HepG2 (cell line): ENCODE measurements around the gene SMIM28. TPM values are rescaled to one million over a fixed set of nuclear protein-coding genes. Genes with fewer than 3 reads are reported as not detected.

Experiments used
- ATAC-seq: fragments of 200-7000 bp; cut with Tn5 transposase; 3 replicates; pipeline ENCODE4 v1.9.1; 2020; ENCODE audit warnings: mild to moderate bottlenecking, moderate library complexity
- BruUV-seq: library from RNA; stranded (reverse); fragments of 400-500 nt; replicated peaks from 2 replicates; lab custom pipeline; 2021; lab: Mats Ljungman, UMichigan
- CTCF ChIA-PET: fragments of 300-600 bp; formaldehyde crosslinking; extraction: SDS; loops from one replicate; lab custom pipeline; 2021; ENCODE audit warnings: low total read pairs, inconsistent platforms, low intra/inter-chr PET ratio; lab: Yijun Ruan, JAX
- POLR2A ChIA-PET: fragments of 350-600 bp; sonication (Branson Sonifier 250); formaldehyde crosslinking; loops from one replicate; lab custom pipeline; 2020; ENCODE audit warnings: antibody characterized with exemption, inconsistent platforms; lab: Yijun Ruan, JAX
- DNase-seq: peaks from one replicate; pipeline ENCODE4 v3.0.0-alpha.2; 2015; ENCODE audit warnings: low spot score
- FAIRE-seq: peaks from 3 replicates; lab custom pipeline; 2011; peaks lifted over from hg19 to GRCh38; lab: Jason Lieb, UNC
- H2AFZ ChIP-seq: one replicate; pipeline ENCODE4 v1.6.1; 2011; ENCODE audit warnings: low read length, inconsistent platforms
- H3K27ac ChIP-seq: fragments of 300-600 bp; 3 replicates; pipeline ENCODE4 v1.8.0; 2011; ENCODE audit warnings: mixed run types, mild to moderate bottlenecking, mixed read lengths, low read length, inconsistent platforms; ENCODE audit not compliant: insufficient read depth; ENCODE audit errors: extremely low read length
- H3K27me3 ChIP-seq, 2 experiments: fragments of 200-600 bp in 1 of 2; 2 replicates in 1 of 2; 3 replicates in 1 of 2; pipeline versions ENCODE4 v1.6.0 to v1.8.0; 2011; ENCODE audit warnings: low read length in 2 of 2, mild to moderate bottlenecking in 2 of 2, moderate library complexity in 2 of 2, inconsistent platforms in 1 of 2; ENCODE audit not compliant: insufficient read depth in 2 of 2, control insufficient read depth in 1 of 2
- H3K36me3 ChIP-seq, 2 experiments: fragments of 200-600 bp in 1 of 2; replicated peaks in 1 of 2; 2 replicates in 1 of 2; 3 replicates in 1 of 2; pipeline versions ENCODE4 v1.5.1 to v1.8.0; 2011; ENCODE audit warnings: low read length in 2 of 2, inconsistent platforms in 1 of 2; ENCODE audit not compliant: insufficient read depth in 2 of 2, control insufficient read depth in 1 of 2
- H3K4me1 ChIP-seq: 2 replicates; pipeline ENCODE4 v1.5.1; 2012; ENCODE audit warnings: low read length, inconsistent platforms; ENCODE audit not compliant: insufficient read depth
- H3K4me2 ChIP-seq: 2 replicates; pipeline ENCODE4 v1.6.0; 2011; ENCODE audit warnings: low read depth, low read length, inconsistent platforms
- H3K4me3 ChIP-seq, 3 experiments: fragments of 200-600 bp in 1 of 3; sonication (generic), shearing (Covaris generic) in 1 of 3; replicated peaks in 1 of 3; 2 replicates each; pipeline ENCODE4 v1.5.1; 2011 to 2016; ENCODE audit warnings: low read length in 3 of 3, inconsistent platforms in 2 of 3, low read depth in 2 of 3, mild to moderate bottlenecking in 2 of 3, control low read depth in 1 of 3, mixed read lengths in 1 of 3; ENCODE audit not compliant: insufficient read depth in 1 of 3
- H3K79me2 ChIP-seq: one replicate; pipeline ENCODE4 v1.6.1; 2011; ENCODE audit warnings: low read length, inconsistent platforms; ENCODE audit not compliant: insufficient read depth
- H3K9ac ChIP-seq: 2 replicates; pipeline ENCODE4 v1.6.0; 2011; ENCODE audit warnings: mild to moderate bottlenecking, low read depth, low read length, inconsistent platforms; ENCODE audit not compliant: insufficient read depth
- H3K9me3 ChIP-seq: 2 replicates; pipeline ENCODE4 v1.5.1; 2012; ENCODE audit warnings: mild to moderate bottlenecking, low read length
- H4K20me1 ChIP-seq: 2 replicates; pipeline ENCODE4 v1.6.0; 2011; ENCODE audit warnings: inconsistent platforms, mild to moderate bottlenecking, low read length, moderate library complexity; ENCODE audit not compliant: insufficient read depth
- CC2D1A ChIP-seq: sonication (generic); formaldehyde crosslinking; IDR thresholded peaks from 2 replicates; pipeline ENCODE4 v1.8.1; 2023; ENCODE audit warnings: mild to moderate bottlenecking, missing genetic modification reagents
- EP300 ChIP-seq, 3 experiments: sonication (generic) in 1 of 3; formaldehyde crosslinking in 1 of 3; IDR thresholded peaks; 2 replicates each; pipeline versions ENCODE4 v1.5.1 to v1.6.1; 2011 to 2020; ENCODE audit warnings: low read depth in 2 of 3, low read length in 2 of 3, borderline replicate concordance in 1 of 3, improper control_type of control experiment in 1 of 3, mild to moderate bottlenecking in 1 of 3, missing genetic modification reagents in 1 of 3, moderate library complexity in 1 of 3
- GABPA ChIP-seq, 2 experiments: IDR thresholded peaks; 2 replicates each; pipeline ENCODE4 v1.6.1; 2011 to 2016; ENCODE audit warnings: low read depth in 2 of 2, low read length in 1 of 2, missing biosample characterization in 1 of 2, missing genetic modification characterization in 1 of 2
- HDAC1 ChIP-seq: sonication (generic); formaldehyde crosslinking; IDR thresholded peaks from 2 replicates; pipeline ENCODE4 v1.5.1; 2020; ENCODE audit warnings: mild to moderate bottlenecking, missing genetic modification reagents
- MIXL1 ChIP-seq: IDR thresholded peaks from 2 replicates; pipeline ENCODE4 v1.6.1; 2016
- MYPOP ChIP-seq: sonication (generic); formaldehyde crosslinking; IDR thresholded peaks from 2 replicates; pipeline ENCODE4 v1.8.1; 2023; ENCODE audit warnings: mild to moderate bottlenecking, moderate library complexity, missing genetic modification reagents
- NR2F6 ChIP-seq, 2 experiments: IDR thresholded peaks; 2 replicates each; pipeline ENCODE4 v1.6.1; 2016; ENCODE audit warnings: antibody characterized with exemption in 1 of 2, mild to moderate bottlenecking in 1 of 2
- RBM22 ChIP-seq: fragments of 200-400 bp; formaldehyde crosslinking; optimal IDR thresholded peaks from 2 replicates; pipeline ENCODE3; 2017; ENCODE audit warnings: mild to moderate bottlenecking, low read length, moderate library complexity
- SAP130 ChIP-seq: IDR thresholded peaks from 2 replicates; pipeline ENCODE4 v1.6.1; 2016; ENCODE audit warnings: low read depth
- ZBTB33 ChIP-seq: sonication (generic); formaldehyde crosslinking; IDR thresholded peaks from 2 replicates; pipeline ENCODE4 v1.4.0; 2020; ENCODE audit warnings: missing genetic modification reagents
- ZBTB38 ChIP-seq: sonication (generic); formaldehyde crosslinking; IDR thresholded peaks from 2 replicates; pipeline ENCODE4 v1.5.1; 2020; ENCODE audit warnings: mild to moderate bottlenecking, missing genetic modification reagents
- ZNF362 ChIP-seq: sonication (generic); formaldehyde crosslinking; IDR thresholded peaks from 2 replicates; pipeline ENCODE4 v1.4.0; 2020; ENCODE audit warnings: missing genetic modification reagents, mild to moderate bottlenecking, borderline replicate concordance
- ZNF503 ChIP-seq: sonication (generic); formaldehyde crosslinking; IDR thresholded peaks from 2 replicates; pipeline ENCODE4 v1.4.0; 2020; ENCODE audit warnings: missing genetic modification reagents
- ZNF552 ChIP-seq: sonication (generic); formaldehyde crosslinking; IDR thresholded peaks from 2 replicates; pipeline ENCODE4 v1.9.0; 2022; ENCODE audit warnings: missing genetic modification reagents, mild to moderate bottlenecking, borderline replicate concordance
- ZNF850 ChIP-seq: sonication (generic); formaldehyde crosslinking; conservative IDR thresholded peaks from 2 replicates; pipeline ENCODE4 v1.9.0; 2021; ENCODE audit warnings: mild to moderate bottlenecking, missing genetic modification reagents
- in situ Hi-C: cut with HindIII; loops from 2 replicates; pipeline ENCODE4 v1.10.0; 2017; ENCODE audit warnings: low pct_unique_long_range_greater_than_20kb; ENCODE audit not compliant: extremely low pct_ligation_motif_present
- intact Hi-C: fragments of 100-400 bp; cut with micrococcal nuclease; formaldehyde crosslinking; loops from one replicate; pipeline ENCODE4 v1.10.0; 2022; ENCODE audit not compliant: unreplicated experiment
- polyA plus RNA-seq, 8 experiments: library from polyadenylated mRNA; depleted of rRNA in 3 of 8; stranded (reverse) in 7 of 8; unstranded in 1 of 8; fragments of >200 nt; fragmentation: Illumina TruSeq in 4 of 8; extraction: Trizol in 4 of 8; gene quantifications; 2 replicates each; pipeline versions ENCODE4 v1.2.1 to v1.2.3, GENCODE V29; 2011 to 2016; ENCODE audit warnings: low read depth in 4 of 8, missing spikeins in 1 of 8, mixed read lengths in 1 of 8; ENCODE audit not compliant: insufficient read depth in 1 of 8
- total RNA-seq, 5 experiments: library from RNA; depleted of rRNA; stranded (reverse); fragments of >200 nt; fragmentation: Illumina TruSeq; extraction: Trizol; gene quantifications; 2 replicates each; pipeline ENCODE4 v1.2.3, GENCODE V29; 2016; ENCODE audit warnings: low read depth in 1 of 5

The SMIM28 gene
- total and polyA plus RNA-seq, 2 of the 13 experiments (the other 11 are each of a cell fraction or from before 2014, with no cell fraction given), result not detected

GRCh38 chr6:138421608-138422007 lies 43.9 kb downstream of the SMIM28 start (continued):
- TF ChIP-seq ZBTB33 (CRISPR knock-in tag) (peak; percentile 80), ZBTB38 (CRISPR knock-in tag) (no peak), ZNF503 (CRISPR knock-in tag) (no peak), ZNF850 (CRISPR knock-in tag) (no peak), CC2D1A (CRISPR knock-in tag) (no peak), RBM22 (peak; percentile 4), ZNF552 (CRISPR knock-in tag) (no peak)

DNA sequence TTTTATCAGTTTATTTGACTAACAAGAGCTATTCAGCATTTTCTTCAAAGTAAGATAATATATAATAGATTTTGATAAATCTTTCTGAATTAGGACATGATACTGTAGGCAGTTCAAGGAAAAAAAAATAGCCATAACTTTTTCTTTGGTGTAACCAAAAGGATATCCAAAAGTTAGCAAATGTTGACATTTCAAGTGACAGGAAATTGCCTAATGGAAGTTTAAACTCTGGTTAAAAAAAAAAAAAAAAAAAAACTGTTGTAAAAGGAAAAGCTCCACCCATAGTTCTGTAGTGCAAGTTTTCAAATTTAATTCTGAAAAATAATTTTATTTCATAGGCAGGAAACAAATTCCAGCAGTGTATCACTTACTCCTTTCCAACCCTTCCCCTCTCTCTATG lies 45.2 kb downstream of the SMIM28 start:
- no peaks in the 10 kb centered on the region for H3K27me3 ChIP-seq
- no peak overlapping the region for H3K27ac ChIP-seq
- no peak overlapping the region for H3K4me2 ChIP-seq
- ATAC-seq (no peak; the same call in 2 of the 3 replicates), DNase-seq (peak; percentile 38), FAIRE-seq (no peak)
- H3K4me1 ChIP-seq, result peaks cover 36% of the 10 kb centered on the region
- ChIA-PET POLR2A (interaction anchor here (1.0 to 1.4 kb wide), 2 partner anchors 18 to 150 kb away, joined by 3 to 6 read pairs; partner anchors contain the start of gene HEBP2), CTCF (no interaction called here)
- H3K36me3 ChIP-seq, result peaks cover 23 to 49% of the 10 kb centered on the region in 2 experiments
- in situ Hi-C loops (no loop called here), intact Hi-C loops (loop anchor here (5.0 kb wide), 1 partner anchor 349 kb away; the partner anchor contains the start of gene CCDC28A)
- no peak overlapping the region for H3K9ac ChIP-seq
- no peaks in the 10 kb centered on the region for H3K79me2 ChIP-seq
- H4K20me1 ChIP-seq, result no peaks in the 10 kb centered on the region
- no peak overlapping the region for H2AFZ ChIP-seq
- H3K4me3 ChIP-seq, result no peak overlapping the region
- H3K9me3 ChIP-seq, result no peaks in the 10 kb centered on the region
- BruUV-seq, result no TSS peak
- 0 out of 2 replicates have a peak, but pooled peaks have one; percentile 47 for TF ChIP-seq MIXL1 (CRISPR knock-in tag)
- TF ChIP-seq MYPOP, result no peak
- TF ChIP-seq ZNF362 (CRISPR knock-in tag), result peak; percentile 85; the same call in 1 of the 2 replicates
- TF ChIP-seq HDAC1 (CRISPR knock-in tag), result 0 out of 2 replicates have a peak, but pooled peaks have one; percentile 17
- TF ChIP-seq GABPA (IDR thresholded peaks at IDR 0.05; ENCODE audit: low read depth, low read length), result no peak
- TF ChIP-seq GABPA (CRISPR knock-in tag; IDR thresholded peaks at IDR 0.05; ENCODE audit: low read depth), result peak; percentile 33; the same call in 1 of the 2 replicates
- no peak for TF ChIP-seq NR2F6 (IDR thresholded peaks at IDR 0.05)
- TF ChIP-seq NR2F6 (CRISPR knock-in tag; IDR thresholded peaks at IDR 0.05), result no peak
- TF ChIP-seq EP300 (IDR thresholded peaks at IDR 0.05; ENCODE audit: low read depth in 2 of 2, low read length in 2 of 2), result peak in 1 of 2 experiments; percentile 57; a peak in 1 of 4 replicates
- no peak for TF ChIP-seq EP300 (CRISPR knock-in tag; IDR thresholded peaks at IDR 0.05; ENCODE audit: borderline replicate concordance)
- TF ChIP-seq SAP130 (CRISPR knock-in tag), result peak; percentile 38
